Panc1 (cell line): ENCODE data around the gene HLCS. TPM values are rescaled to one million over a fixed set of nuclear protein-coding genes. Genes with fewer than 3 reads are reported as not detected.

Source experiments
- ATAC-seq: fragments of 200-7000 bp; cut with Tn5 transposase; 2 replicates; pipeline ENCODE4 v1.9.1; 2020; ENCODE audit warnings: mild to moderate bottlenecking, moderate library complexity
- BruUV-seq: library from RNA; stranded (reverse); fragments of 400-500 nt; replicated peaks from 2 replicates; lab custom pipeline; 2021; lab: Mats Ljungman, UMichigan
- CTCF ChIA-PET: fragments of 300-600 bp; sonication (Branson Sonifier 250); formaldehyde crosslinking; loops from one replicate; lab custom pipeline; 2022; ENCODE audit warnings: antibody characterized with exemption; lab: Charles Lee
- POLR2A ChIA-PET: fragments of 300-600 bp; sonication (Branson Sonifier 250); formaldehyde crosslinking; loops from one replicate; lab custom pipeline; 2022; ENCODE audit warnings: antibody characterized with exemption; lab: Charles Lee
- DNase-seq: peaks from one replicate; pipeline ENCODE4 v3.0.0-alpha.2; 2010; ENCODE audit warnings: low read depth, low spot score
- H3K27ac ChIP-seq: 2 replicates; pipeline ENCODE4 v1.5.1; 2011; ENCODE audit warnings: mild to moderate bottlenecking, low read length, inconsistent platforms
- H3K27me3 ChIP-seq: fragments of 200-500 bp; sonication (Bioruptor generic); 2 replicates; pipeline ENCODE4 v1.6.0; 2014; ENCODE audit warnings: low read length, inconsistent platforms; ENCODE audit not compliant: control insufficient read depth, insufficient read depth
- H3K36me3 ChIP-seq: fragments of 200-500 bp; sonication (Bioruptor generic); 2 replicates; pipeline ENCODE4 v1.5.1; 2014; ENCODE audit warnings: inconsistent platforms, mild to moderate bottlenecking, low read length, moderate library complexity; ENCODE audit not compliant: control insufficient read depth, insufficient read depth
- H3K4me1 ChIP-seq: 2 replicates; pipeline ENCODE4 v1.5.1; 2011; ENCODE audit warnings: inconsistent platforms, mild to moderate bottlenecking, low read length, moderate library complexity; ENCODE audit not compliant: control insufficient read depth, insufficient read depth
- H3K4me3 ChIP-seq, 2 experiments: 2 replicates each; pipeline ENCODE4 v1.5.1; 2011 to 2012; ENCODE audit warnings: low read depth in 2 of 2, low read length in 2 of 2, mild to moderate bottlenecking in 2 of 2, inconsistent platforms in 1 of 2, moderate library complexity in 1 of 2
- H3K9me3 ChIP-seq: fragments of 200-500 bp; sonication (Bioruptor generic); 2 replicates; pipeline ENCODE4 v1.5.1; 2014; ENCODE audit warnings: low read depth, mild to moderate bottlenecking, inconsistent platforms, low read length, moderate library complexity; ENCODE audit not compliant: control insufficient read depth, insufficient read depth
- CTCF ChIP-seq: fragments of 450-650 bp; IDR thresholded peaks from 2 replicates; pipeline ENCODE4 v1.5.1; 2017; ENCODE audit warnings: mild to moderate bottlenecking
- POLR2AphosphoS5 ChIP-seq: IDR thresholded peaks from 2 replicates; pipeline ENCODE4 v1.6.1; 2012; ENCODE audit warnings: mild to moderate bottlenecking, low read depth, low read length, moderate library complexity
- SIN3A ChIP-seq: IDR thresholded peaks from 2 replicates; pipeline ENCODE4 v1.6.1; 2012; ENCODE audit warnings: low read depth, mild to moderate bottlenecking, low read length, moderate library complexity, borderline replicate concordance; ENCODE audit not compliant: insufficient read depth
- TCF7L2 ChIP-seq: IDR thresholded peaks from 2 replicates; pipeline ENCODE4 v1.6.1; 2011; ENCODE audit warnings: mild to moderate bottlenecking, low read depth, low read length, inconsistent platforms
- in situ Hi-C: cut with HindIII; loops from 2 replicates; pipeline ENCODE4 v1.10.0; 2016; ENCODE audit warnings: low sequenced_read_pairs, low pct_unique_long_range_greater_than_20kb
- intact Hi-C: fragments of 100-400 bp; cut with micrococcal nuclease; formaldehyde crosslinking; loops from one replicate; pipeline ENCODE4 v1.10.0; 2022; ENCODE audit not compliant: unreplicated experiment
- total RNA-seq: library from RNA; stranded (reverse); gene quantifications from one replicate; pipeline ENCODE4 v1.2.1, GENCODE V29; 2021; ENCODE audit not compliant: unreplicated experiment
- TF ChIP-seq, protein P1 (sequence below), 2 experiments: IDR thresholded peaks; 2 replicates each; pipeline ENCODE4 v1.6.1; 2011 to 2012; ENCODE audit warnings: low read depth in 2 of 2, control low read depth in 1 of 2, low read length in 1 of 2, mild to moderate bottlenecking in 1 of 2, moderate library complexity in 1 of 2; ENCODE audit not compliant: insufficient read depth in 1 of 2

HLCS gene
- total RNA-seq, 1 experiment from 2014 or later = 15.3 TPM

DNA sequence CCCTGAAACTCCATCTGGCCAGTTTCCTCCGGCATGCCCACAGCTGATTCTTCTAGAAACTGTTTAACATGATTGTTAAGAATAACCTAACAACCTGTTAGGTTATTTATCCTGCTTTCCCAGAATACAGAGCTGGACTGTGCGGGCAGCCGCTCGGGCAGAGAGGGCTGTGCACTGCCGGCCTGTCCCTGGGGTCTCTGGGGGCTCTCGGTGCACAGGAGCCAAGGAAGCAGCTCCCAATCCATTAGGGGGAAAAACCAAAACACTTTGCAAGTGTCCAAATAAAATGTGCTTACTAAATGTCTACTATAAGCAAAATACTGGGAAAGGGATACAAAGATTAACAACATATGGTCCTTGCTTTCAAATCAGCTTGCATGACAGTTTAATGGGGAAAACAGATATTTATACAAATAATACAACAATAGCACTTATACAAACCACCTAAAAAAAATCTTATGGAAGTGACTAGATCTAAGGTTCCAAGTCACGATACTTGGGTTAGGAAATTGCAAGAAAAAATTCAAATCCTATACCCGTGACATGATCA, 50.7 kb downstream of the HLCS start:
- in situ Hi-C loops = no loop called here
- Histone ChIP-seq H3K27ac (no peak overlapping the region), H3K4me3 (no peak overlapping the region), H3K36me3 (no peaks in the 10 kb centered on the region), H3K9me3 (no peaks in the 10 kb centered on the region), H3K4me1 (no peaks in the 10 kb centered on the region), H3K27me3 (no peaks in the 10 kb centered on the region)
- ChIA-PET CTCF (interaction anchor here (0.6 kb wide), 1 partner anchor 285 kb away, joined by 7 read pairs; no protein-coding TSS in a partner anchor), POLR2A (no interaction called here)
- ATAC-seq = no peak
- BruUV-seq = no TSS peak
- intact Hi-C loops = no loop called here
- TF ChIP-seq, protein P1, sequence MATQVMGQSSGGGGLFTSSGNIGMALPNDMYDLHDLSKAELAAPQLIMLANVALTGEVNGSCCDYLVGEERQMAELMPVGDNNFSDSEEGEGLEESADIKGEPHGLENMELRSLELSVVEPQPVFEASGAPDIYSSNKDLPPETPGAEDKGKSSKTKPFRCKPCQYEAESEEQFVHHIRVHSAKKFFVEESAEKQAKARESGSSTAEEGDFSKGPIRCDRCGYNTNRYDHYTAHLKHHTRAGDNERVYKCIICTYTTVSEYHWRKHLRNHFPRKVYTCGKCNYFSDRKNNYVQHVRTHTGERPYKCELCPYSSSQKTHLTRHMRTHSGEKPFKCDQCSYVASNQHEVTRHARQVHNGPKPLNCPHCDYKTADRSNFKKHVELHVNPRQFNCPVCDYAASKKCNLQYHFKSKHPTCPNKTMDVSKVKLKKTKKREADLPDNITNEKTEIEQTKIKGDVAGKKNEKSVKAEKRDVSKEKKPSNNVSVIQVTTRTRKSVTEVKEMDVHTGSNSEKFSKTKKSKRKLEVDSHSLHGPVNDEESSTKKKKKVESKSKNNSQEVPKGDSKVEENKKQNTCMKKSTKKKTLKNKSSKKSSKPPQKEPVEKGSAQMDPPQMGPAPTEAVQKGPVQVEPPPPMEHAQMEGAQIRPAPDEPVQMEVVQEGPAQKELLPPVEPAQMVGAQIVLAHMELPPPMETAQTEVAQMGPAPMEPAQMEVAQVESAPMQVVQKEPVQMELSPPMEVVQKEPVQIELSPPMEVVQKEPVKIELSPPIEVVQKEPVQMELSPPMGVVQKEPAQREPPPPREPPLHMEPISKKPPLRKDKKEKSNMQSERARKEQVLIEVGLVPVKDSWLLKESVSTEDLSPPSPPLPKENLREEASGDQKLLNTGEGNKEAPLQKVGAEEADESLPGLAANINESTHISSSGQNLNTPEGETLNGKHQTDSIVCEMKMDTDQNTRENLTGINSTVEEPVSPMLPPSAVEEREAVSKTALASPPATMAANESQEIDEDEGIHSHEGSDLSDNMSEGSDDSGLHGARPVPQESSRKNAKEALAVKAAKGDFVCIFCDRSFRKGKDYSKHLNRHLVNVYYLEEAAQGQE (IDR thresholded peaks at IDR 0.05; ENCODE audit: insufficient read depth in 1 of 2, low read depth in 2 of 2, low read length in 1 of 2) = no peak
- TF ChIP-seq CTCF (no peak), POLR2AphosphoS5 (no peak), TCF7L2 (no peak), SIN3A (no peak)
- DNase-seq = no peak

- intact Hi-C loops = no loop called here
- Histone ChIP-seq H3K27me3 (no peaks in the 10 kb centered on the region), H3K36me3 (no peaks in the 10 kb centered on the region), H3K4me3 (no peak overlapping the region), H3K9me3 (no peaks in the 10 kb centered on the region), H3K4me1 (no peaks in the 10 kb centered on the region), H3K27ac (no peak overlapping the region)
- TF ChIP-seq, protein P1 (IDR thresholded peaks at IDR 0.05; ENCODE audit: insufficient read depth in 1 of 2, low read depth in 2 of 2, low read length in 1 of 2) = no peak
- TF ChIP-seq SIN3A (no peak), CTCF (no peak), TCF7L2 (no peak), POLR2AphosphoS5 (no peak)
- CTCF ChIA-PET = no interaction called here
- in situ Hi-C loops = no loop called here
- ATAC-seq = no peak
- POLR2A ChIA-PET = no interaction called here
- DNase-seq = no peak
- no TSS peak for BruUV-seq
These were observed 51.3 kb downstream of the HLCS start for GRCh38 chr21:36915014-36915695.
